Measurements from ENCODE around the gene RTBDN. TPM values are rescaled to one million over a fixed set of nuclear protein-coding genes. Genes with fewer than 3 reads are reported as not detected.

The RTBDN gene
- total RNA-seq, 1 donor from 2014 or later = 0.21 TPM

DNA sequence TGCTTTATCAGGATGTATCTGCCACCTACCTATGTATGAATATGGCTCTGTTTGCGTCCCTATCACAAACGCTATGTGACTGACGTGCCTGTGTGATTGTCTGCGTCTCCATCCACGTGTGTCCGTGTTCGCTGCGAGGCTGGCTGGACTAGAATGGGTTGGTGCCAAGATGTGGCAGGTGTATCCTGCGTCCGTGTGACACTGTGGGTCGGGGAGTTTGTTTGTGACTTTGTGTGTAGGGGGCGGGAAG lies 52.3 kb downstream of the RTBDN start:
- DNase-seq (ENCODE audit: low read depth) = no peak
- H3K4me3 ChIP-seq (ENCODE audit: low read depth, low read length) = peak overlapping the region; percentile 27
- H3K36me3 ChIP-seq (ENCODE audit: control insufficient read depth, insufficient read depth, low read length) = no peaks in the 10 kb centered on the region
- TF ChIP-seq, protein P1, sequence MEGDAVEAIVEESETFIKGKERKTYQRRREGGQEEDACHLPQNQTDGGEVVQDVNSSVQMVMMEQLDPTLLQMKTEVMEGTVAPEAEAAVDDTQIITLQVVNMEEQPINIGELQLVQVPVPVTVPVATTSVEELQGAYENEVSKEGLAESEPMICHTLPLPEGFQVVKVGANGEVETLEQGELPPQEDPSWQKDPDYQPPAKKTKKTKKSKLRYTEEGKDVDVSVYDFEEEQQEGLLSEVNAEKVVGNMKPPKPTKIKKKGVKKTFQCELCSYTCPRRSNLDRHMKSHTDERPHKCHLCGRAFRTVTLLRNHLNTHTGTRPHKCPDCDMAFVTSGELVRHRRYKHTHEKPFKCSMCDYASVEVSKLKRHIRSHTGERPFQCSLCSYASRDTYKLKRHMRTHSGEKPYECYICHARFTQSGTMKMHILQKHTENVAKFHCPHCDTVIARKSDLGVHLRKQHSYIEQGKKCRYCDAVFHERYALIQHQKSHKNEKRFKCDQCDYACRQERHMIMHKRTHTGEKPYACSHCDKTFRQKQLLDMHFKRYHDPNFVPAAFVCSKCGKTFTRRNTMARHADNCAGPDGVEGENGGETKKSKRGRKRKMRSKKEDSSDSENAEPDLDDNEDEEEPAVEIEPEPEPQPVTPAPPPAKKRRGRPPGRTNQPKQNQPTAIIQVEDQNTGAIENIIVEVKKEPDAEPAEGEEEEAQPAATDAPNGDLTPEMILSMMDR (IDR thresholded peaks at IDR 0.05; ENCODE audit: insufficient read depth, low read length, poor library complexity, severe bottlenecking) = no peak
- H3K27me3 ChIP-seq (ENCODE audit: control insufficient read depth, insufficient read depth, low read length) = no peaks in the 10 kb centered on the region

DNA sequence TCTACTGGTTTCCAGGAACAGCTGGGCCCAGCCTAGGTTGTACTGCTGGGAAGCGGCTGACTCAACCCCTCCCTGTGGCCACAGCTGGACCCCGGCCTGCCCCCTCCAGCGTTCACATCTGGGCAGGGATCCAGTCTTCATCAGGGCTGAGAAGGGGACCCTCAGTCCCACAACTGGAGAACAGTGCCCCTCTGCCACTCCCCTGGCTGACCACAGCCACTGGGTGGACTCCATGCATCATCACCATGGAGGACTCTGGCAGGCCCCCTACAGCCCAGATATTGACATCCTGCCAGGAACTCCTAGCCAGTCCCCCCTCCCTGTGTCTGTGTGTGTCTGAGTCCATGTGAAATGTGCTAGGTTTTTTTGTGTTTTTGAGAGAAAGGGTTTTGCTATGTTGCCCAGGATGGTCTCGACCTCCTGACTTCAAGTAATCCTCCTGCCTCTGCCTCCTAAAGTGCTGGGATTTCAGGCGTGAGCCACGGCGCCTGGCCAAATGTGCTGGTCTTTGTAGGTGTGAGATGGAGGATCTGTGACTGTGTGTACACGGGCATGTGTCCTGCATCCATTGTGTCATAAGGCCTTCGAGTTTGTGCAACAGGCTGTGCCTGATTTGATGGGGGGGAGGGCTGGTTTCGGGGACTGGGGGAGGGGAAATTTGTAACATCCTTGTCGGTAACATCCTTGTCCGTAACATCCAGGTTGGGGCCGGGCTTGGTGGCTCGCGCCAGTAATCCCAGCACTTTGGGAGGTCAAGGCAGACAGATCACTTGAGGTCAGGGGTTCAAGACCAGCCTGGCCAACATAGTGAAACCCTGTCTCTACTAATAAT lies 55.0 kb downstream of the RTBDN start:
- no peaks in the 10 kb centered on the region for H3K27me3 ChIP-seq (ENCODE audit: control insufficient read depth, insufficient read depth, low read length)
- TF ChIP-seq, protein P1 (IDR thresholded peaks at IDR 0.05; ENCODE audit: insufficient read depth, low read length, poor library complexity, severe bottlenecking) = peak; percentile 11
- no peak for DNase-seq (ENCODE audit: low read depth)
- no peak overlapping the region for H3K4me3 ChIP-seq (ENCODE audit: low read depth, low read length)
- no peaks in the 10 kb centered on the region for H3K36me3 ChIP-seq (ENCODE audit: control insufficient read depth, insufficient read depth, low read length)

DNA sequence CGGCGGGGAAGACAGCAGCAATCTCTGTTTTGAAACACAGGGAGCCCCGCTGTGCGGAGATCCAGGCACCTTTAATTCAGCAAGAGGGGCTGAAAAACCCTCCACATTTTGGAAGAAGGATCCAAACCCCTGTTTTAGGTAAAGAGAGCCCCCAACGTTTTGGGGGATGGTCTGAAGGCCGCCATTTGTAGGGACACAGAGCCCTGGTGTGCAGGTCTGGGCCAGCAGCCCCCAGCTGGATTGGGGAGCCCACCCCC lies 55.5 kb downstream of the RTBDN start:
- DNase-seq (ENCODE audit: low read depth) = no peak
- TF ChIP-seq, protein P1 (IDR thresholded peaks at IDR 0.05; ENCODE audit: insufficient read depth, low read length, poor library complexity, severe bottlenecking) = no peak
- Histone ChIP-seq H3K36me3 (ENCODE audit: control insufficient read depth, insufficient read depth, low read length) (no peaks in the 10 kb centered on the region), H3K27me3 (ENCODE audit: control insufficient read depth, insufficient read depth, low read length) (no peaks in the 10 kb centered on the region), H3K4me3 (ENCODE audit: low read depth, low read length) (no peak overlapping the region)

DNA sequence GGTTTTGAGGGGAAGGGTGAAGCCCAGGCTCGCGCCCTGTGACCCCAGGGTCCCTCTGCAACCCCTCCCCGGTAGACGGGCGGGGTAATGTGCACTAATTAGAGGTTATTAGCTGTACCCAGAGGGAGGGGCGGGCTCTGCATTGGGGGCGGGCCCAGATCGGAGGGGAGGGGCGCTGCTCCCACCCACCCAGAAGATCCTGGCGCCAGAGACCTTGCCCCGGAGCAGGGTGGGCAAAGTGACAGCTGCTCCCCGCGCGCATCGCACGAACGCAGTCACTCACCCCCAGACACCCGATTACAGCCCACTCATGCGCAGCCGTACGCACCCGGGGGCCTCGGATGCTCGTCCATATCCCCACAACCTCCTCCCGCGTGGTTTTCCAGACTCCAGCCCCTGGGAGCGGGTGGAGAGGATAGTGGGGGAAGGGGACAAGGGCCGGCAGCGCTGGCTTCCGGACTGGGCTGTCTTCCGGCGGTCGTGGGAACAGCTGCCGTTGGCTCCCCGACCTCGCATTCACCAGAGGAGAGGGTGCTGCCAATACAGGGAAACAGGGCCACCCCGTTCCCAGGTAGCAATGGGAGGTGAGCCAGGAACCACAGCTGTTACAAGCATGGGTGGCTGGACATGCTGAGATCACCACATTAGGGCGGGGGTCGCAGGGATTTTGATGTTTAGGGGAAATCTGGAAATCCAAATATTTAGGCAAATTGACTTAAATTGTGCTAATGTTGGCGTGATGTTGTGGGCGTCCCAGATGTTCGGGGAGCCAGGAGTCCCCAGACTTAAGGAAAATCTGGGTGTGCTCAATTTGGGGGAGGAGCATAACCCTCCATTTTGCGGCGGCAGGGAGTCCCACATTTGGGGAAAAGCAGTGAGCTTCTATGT lies 56.1 kb downstream of the RTBDN start:
- DNase-seq (ENCODE audit: low read depth) = no peak

DNA sequence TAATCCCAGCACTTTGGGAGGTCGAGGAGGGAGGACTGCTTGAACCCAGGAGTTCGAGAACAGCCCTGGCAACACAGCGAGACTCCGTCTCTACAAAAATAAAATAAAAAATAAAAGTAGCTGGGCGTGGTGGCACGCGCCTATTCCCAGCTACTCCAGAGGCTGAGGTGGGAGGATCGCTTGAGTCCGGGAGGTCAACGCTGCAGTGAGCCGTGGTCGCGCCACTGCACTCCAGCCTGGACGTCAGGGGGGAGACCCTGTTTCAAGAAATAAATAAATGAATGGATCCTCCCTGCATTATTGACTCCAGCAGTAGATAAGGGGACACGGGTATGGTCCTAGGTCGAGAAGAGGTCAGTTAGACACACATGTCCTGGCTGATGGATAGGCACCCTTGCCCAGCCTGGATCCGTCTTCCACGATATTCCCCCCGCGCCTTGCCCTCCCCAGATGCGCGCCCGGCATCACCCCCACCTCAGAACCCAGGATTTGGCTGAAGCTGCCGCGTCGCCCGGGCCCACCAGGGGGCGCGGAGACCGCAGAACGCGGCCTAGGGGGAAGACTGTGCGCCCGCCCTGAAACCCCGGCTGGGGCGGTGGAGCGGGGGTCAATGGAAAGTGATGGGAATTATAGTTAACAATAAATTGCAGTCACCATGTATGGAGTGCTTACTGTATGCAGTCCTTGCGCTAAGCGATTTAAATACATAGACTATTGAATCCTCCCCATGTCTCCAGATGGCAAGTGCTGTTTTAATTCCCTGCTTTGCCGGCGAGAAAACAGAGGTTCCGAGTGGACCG lies 57.0 kb downstream of the RTBDN start:
- H3K27me3 ChIP-seq (ENCODE audit: control insufficient read depth, insufficient read depth, low read length) = no peaks in the 10 kb centered on the region
- H3K4me3 ChIP-seq (ENCODE audit: low read depth, low read length) = peak overlapping the region; percentile 51
- DNase-seq (ENCODE audit: low read depth) = no peak
- H3K36me3 ChIP-seq (ENCODE audit: control insufficient read depth, insufficient read depth, low read length) = no peaks in the 10 kb centered on the region
- TF ChIP-seq, protein P1 (IDR thresholded peaks at IDR 0.05; ENCODE audit: insufficient read depth, low read length, poor library complexity, severe bottlenecking) = peak; percentile 97

More for the DNA sequence above, 56.1 kb downstream of the RTBDN start:
- Histone ChIP-seq H3K36me3 (ENCODE audit: control insufficient read depth, insufficient read depth, low read length) (no peaks in the 10 kb centered on the region), H3K4me3 (ENCODE audit: low read depth, low read length) (peak overlapping the region; percentile 51), H3K27me3 (ENCODE audit: control insufficient read depth, insufficient read depth, low read length) (no peaks in the 10 kb centered on the region)
- TF ChIP-seq, protein P1 (IDR thresholded peaks at IDR 0.05; ENCODE audit: insufficient read depth, low read length, poor library complexity, severe bottlenecking) = no peak

Other genes with a start within 250 kb of the RTBDN start
- gene ZNF490, start 223.8 kb downstream of the RTBDN start, total RNA-seq = 6.0 and 6.6 TPM in 2 replicates
- 11.0 and 16.2 TPM in 2 replicates for gene ZNF791, start 223.7 kb downstream of the RTBDN start, total RNA-seq
- gene MAN2B1, start 167.8 kb downstream of the RTBDN start, total RNA-seq = 92.8 and 141 TPM in 2 replicates
- gene WDR83, start 167.8 kb downstream of the RTBDN start, total RNA-seq = 15.7 and 16.6 TPM in 2 replicates
- 109 and 127 TPM in 2 replicates for gene DHPS, start 152.7 kb downstream of the RTBDN start, total RNA-seq
- gene GNG14, start 146.6 kb downstream of the RTBDN start, total RNA-seq = not detected in 2 replicates
- 19.0 and 20.7 TPM in 2 replicates for gene FBXW9, start 137.9 kb downstream of the RTBDN start, total RNA-seq
- gene TNPO2, start 110.6 kb downstream of the RTBDN start, total RNA-seq = 27.1 and 40.2 TPM in 2 replicates
- 368 and 443 TPM in 2 replicates for gene TRIR, start 99.9 kb downstream of the RTBDN start, total RNA-seq
- gene GET3, start 97.1 kb downstream of the RTBDN start, total RNA-seq = 146 and 148 TPM in 2 replicates
- gene BEST2, start 82.8 kb downstream of the RTBDN start, total RNA-seq = not detected in 2 replicates
- gene HOOK2, start 59.0 kb downstream of the RTBDN start, total RNA-seq = 38.7 and 44.1 TPM in 2 replicates
- gene JUNB, start 43.1 kb downstream of the RTBDN start, total RNA-seq = 395 and 431 TPM in 2 replicates
- 366 and 396 TPM in 2 replicates for gene PRDX2, start 32.8 kb downstream of the RTBDN start, total RNA-seq
- gene THSD8, start 32.5 kb downstream of the RTBDN start, total RNA-seq = not detected in 2 replicates
- 17.0 and 24.8 TPM in 2 replicates for gene RNASEH2A, start 28.0 kb downstream of the RTBDN start, total RNA-seq
- 0.88 and 2.4 TPM in 2 replicates for gene MAST1, start 3.9 kb upstream of the RTBDN start, total RNA-seq
- gene DNASE2, start 46.9 kb upstream of the RTBDN start, total RNA-seq = 38.5 and 44.4 TPM in 2 replicates
- gene KLF1, start 52.6 kb upstream of the RTBDN start, total RNA-seq = not detected in 2 replicates
- gene GCDH, start 56.6 kb upstream of the RTBDN start, total RNA-seq = 35.2 and 43.9 TPM in 2 replicates
- gene SYCE2, start 84.7 kb upstream of the RTBDN start, total RNA-seq = 0.13 and 0.48 TPM in 2 replicates
- gene FARSA, start 99.1 kb upstream of the RTBDN start, total RNA-seq = 90.6 and 93.7 TPM in 2 replicates
- 936 and 958 TPM in 2 replicates for gene CALR, start 104.0 kb upstream of the RTBDN start, total RNA-seq
- gene RAD23A, start 111.3 kb upstream of the RTBDN start, total RNA-seq = 138 and 146 TPM in 2 replicates
- gene GADD45GIP1, start 122.6 kb upstream of the RTBDN start, total RNA-seq = 60.1 and 78.0 TPM in 2 replicates
- not detected in 2 replicates for gene DAND5, start 135.0 kb upstream of the RTBDN start, total RNA-seq
- 6.7 and 9.7 TPM in 2 replicates for gene NFIX, start 160.9 kb upstream of the RTBDN start, total RNA-seq

Measured in kidney epithelial cell (primary cell).